Measurements from ENCODE around the gene TGFBR1. TPM values are rescaled to one million over a fixed set of nuclear protein-coding genes. Genes with fewer than 3 reads are reported as not detected.
"Not testable (repeated sequence)": the region's sequence is repeated elsewhere in the genome, so short reads cannot be mapped to it uniquely, and the experiment has no call there.

TGFBR1 gene
- total and polyA plus RNA-seq, 2 donors, result 14.9 to 120 TPM

- WGBS, result 68% methylated on average over 12 of the region's 12 CpGs
- Histone ChIP-seq H3K27ac (ENCODE audit: low read depth) (no peak overlapping the region), H3K4me3 (ENCODE audit: low read depth, low read length) (no peak overlapping the region), H3K4me1 (ENCODE audit: insufficient read depth) (no peaks in the 10 kb centered on the region), H3K36me3 (ENCODE audit: insufficient read depth) (no peaks in the 10 kb centered on the region)
- no peak for DNase-seq (ENCODE audit: extremely low spot score)
Observed at GRCh38 chr9:99085949-99086948, 18.7 kb upstream of the TGFBR1 start.

- no peak for DNase-seq (ENCODE audit: extremely low spot score)
- WGBS, result 95% methylated on average over 3 of the region's 3 CpGs
- Histone ChIP-seq H3K4me1 (ENCODE audit: insufficient read depth) (no peaks in the 10 kb centered on the region), H3K27ac (ENCODE audit: low read depth) (no peak overlapping the region), H3K36me3 (ENCODE audit: insufficient read depth) (no peaks in the 10 kb centered on the region), H3K4me3 (ENCODE audit: low read depth, low read length) (no peak overlapping the region)
Observed at GRCh38 chr9:99087462-99087861, 17.5 kb upstream of the TGFBR1 start.

GRCh38 chr9:99090336-99091130 is 14.4 kb upstream of the TGFBR1 start:
- H3K27ac ChIP-seq (ENCODE audit: low read depth), result no peak overlapping the region
- no peak for DNase-seq (ENCODE audit: extremely low spot score)
- WGBS, result 91% methylated on average over 5 of the region's 5 CpGs
- no peak overlapping the region for H3K4me3 ChIP-seq (ENCODE audit: low read depth, low read length)
- H3K4me1 ChIP-seq (ENCODE audit: insufficient read depth), result peaks cover 1% of the 10 kb centered on the region
- no peaks in the 10 kb centered on the region for H3K36me3 ChIP-seq (ENCODE audit: insufficient read depth)

- peaks cover 1% of the 10 kb centered on the region for H3K4me1 ChIP-seq (ENCODE audit: insufficient read depth)
- H3K4me3 ChIP-seq (ENCODE audit: low read depth, low read length), result no peak overlapping the region
- no peak for DNase-seq (ENCODE audit: extremely low spot score)
- 84% methylated on average over 6 of the region's 6 CpGs for WGBS
- H3K27ac ChIP-seq (ENCODE audit: low read depth), result no peak overlapping the region
- H3K36me3 ChIP-seq (ENCODE audit: insufficient read depth), result no peaks in the 10 kb centered on the region
Observed at GRCh38 chr9:99092643-99093491, 12.0 kb upstream of the TGFBR1 start.

- WGBS, result 82% methylated on average over 3 of the region's 3 CpGs
- peaks cover 1% of the 10 kb centered on the region for H3K4me1 ChIP-seq (ENCODE audit: insufficient read depth)
- no peak overlapping the region for H3K27ac ChIP-seq (ENCODE audit: low read depth)
- no peaks in the 10 kb centered on the region for H3K36me3 ChIP-seq (ENCODE audit: insufficient read depth)
- no peak for DNase-seq (ENCODE audit: extremely low spot score)
- no peak overlapping the region for H3K4me3 ChIP-seq (ENCODE audit: low read depth, low read length)
Observed at GRCh38 chr9:99093492-99093791, 11.5 kb upstream of the TGFBR1 start.

- 77% methylated on average over 3 of the region's 3 CpGs for WGBS
- H3K36me3 ChIP-seq (ENCODE audit: insufficient read depth), result no peaks in the 10 kb centered on the region
- no peak for DNase-seq (ENCODE audit: extremely low spot score)
- H3K4me1 ChIP-seq (ENCODE audit: insufficient read depth), result peaks cover 1% of the 10 kb centered on the region
- no peak overlapping the region for H3K27ac ChIP-seq (ENCODE audit: low read depth)
- no peak overlapping the region for H3K4me3 ChIP-seq (ENCODE audit: low read depth, low read length)
Observed at GRCh38 chr9:99095565-99095964, 9.3 kb upstream of the TGFBR1 start.

- Histone ChIP-seq H3K4me3 (ENCODE audit: low read depth, low read length) (no peak overlapping the region), H3K27ac (ENCODE audit: low read depth) (no peak overlapping the region), H3K4me1 (ENCODE audit: insufficient read depth) (peaks cover 1% of the 10 kb centered on the region), H3K36me3 (ENCODE audit: insufficient read depth) (no peaks in the 10 kb centered on the region)
- 86% methylated on average over 3 of the region's 3 CpGs for WGBS
- DNase-seq (ENCODE audit: extremely low spot score), result no peak
Observed at GRCh38 chr9:99096409-99096808, 8.5 kb upstream of the TGFBR1 start.

- not testable (repeated sequence) for H3K27ac ChIP-seq (ENCODE audit: low read depth); H3K36me3 ChIP-seq (ENCODE audit: insufficient read depth); DNase-seq (ENCODE audit: extremely low spot score); H3K4me3 ChIP-seq (ENCODE audit: low read depth, low read length); H3K4me1 ChIP-seq (ENCODE audit: insufficient read depth)
- 89% methylated on average over 5 of the region's 5 CpGs for WGBS
Observed at GRCh38 chr9:99099806-99100585, 4.9 kb upstream of the TGFBR1 start.

- WGBS, result 97% methylated on average over 5 of the region's 5 CpGs
- DNase-seq (ENCODE audit: extremely low spot score), result no peak
- Histone ChIP-seq H3K27ac (ENCODE audit: low read depth) (no peak overlapping the region), H3K4me3 (ENCODE audit: low read depth, low read length) (no peak overlapping the region), H3K4me1 (ENCODE audit: insufficient read depth) (no peaks in the 10 kb centered on the region), H3K36me3 (ENCODE audit: insufficient read depth) (no peaks in the 10 kb centered on the region)
Observed at GRCh38 chr9:99101271-99101670, 3.6 kb upstream of the TGFBR1 start.

- H3K36me3 ChIP-seq (ENCODE audit: insufficient read depth), result no peaks in the 10 kb centered on the region
- no peak for DNase-seq (ENCODE audit: extremely low spot score)
- 96% methylated on average over 2 of the region's 2 CpGs for WGBS
- no peaks in the 10 kb centered on the region for H3K4me1 ChIP-seq (ENCODE audit: insufficient read depth)
- H3K4me3 ChIP-seq (ENCODE audit: low read depth, low read length), result no peak overlapping the region
- no peak overlapping the region for H3K27ac ChIP-seq (ENCODE audit: low read depth)
Observed at GRCh38 chr9:99101812-99102211, 3.1 kb upstream of the TGFBR1 start.

GRCh38 chr9:99103054-99103895 is 1.6 kb upstream of the TGFBR1 start:
- WGBS, result 51% methylated on average over 11 of the region's 11 CpGs
- H3K4me1 ChIP-seq (ENCODE audit: insufficient read depth), result no peaks in the 10 kb centered on the region

GRCh38 chr9:99103901-99104458 is 933 bp upstream of the TGFBR1 start:
- DNase-seq (ENCODE audit: extremely low spot score), result peak; percentile 28
- peak overlapping the region; percentile 91 for H3K4me3 ChIP-seq (ENCODE audit: low read depth, low read length)
- H3K36me3 ChIP-seq (ENCODE audit: insufficient read depth), result no peaks in the 10 kb centered on the region
- no peaks in the 10 kb centered on the region for H3K4me1 ChIP-seq (ENCODE audit: insufficient read depth)
- WGBS, result 3% methylated on average over 14 of the region's 14 CpGs
- peak overlapping the region; percentile 87 for H3K27ac ChIP-seq (ENCODE audit: low read depth)

More at GRCh38 chr9:99103054-99103895, 1.6 kb upstream of the TGFBR1 start:
- Histone ChIP-seq H3K4me3 (ENCODE audit: low read depth, low read length) (no peak overlapping the region), H3K27ac (ENCODE audit: low read depth) (no peak overlapping the region), H3K36me3 (ENCODE audit: insufficient read depth) (no peaks in the 10 kb centered on the region)
- DNase-seq (ENCODE audit: extremely low spot score), result no peak

Measured in urinary bladder (tissue), 4 donors.